AG10803 (cell line): ENCODE results near the gene PCDH17.
A peak's percentile ranks its signal among the peaks of the same experiment; 100 is the strongest.

Experiments used
- DNase-seq: peaks from one replicate; pipeline ENCODE4 v3.0.0; 2010; ENCODE audit warnings: low read depth
- H3K4me3 ChIP-seq: 2 replicates; pipeline ENCODE4 v1.5.1; 2011; ENCODE audit warnings: mild to moderate bottlenecking, low read length, control low read depth
- TF ChIP-seq, protein P1 (sequence below): conservative IDR thresholded peaks from 2 replicates; pipeline ENCODE4 v1.5.1; 2011; ENCODE audit warnings: mild to moderate bottlenecking, low read length, control low read depth, inconsistent platforms

Gene PCDH17

GRCh38 chr13:57630661-57631595 is 616 bp upstream of the PCDH17 start:
- no peak for DNase-seq
- TF ChIP-seq, protein P1, sequence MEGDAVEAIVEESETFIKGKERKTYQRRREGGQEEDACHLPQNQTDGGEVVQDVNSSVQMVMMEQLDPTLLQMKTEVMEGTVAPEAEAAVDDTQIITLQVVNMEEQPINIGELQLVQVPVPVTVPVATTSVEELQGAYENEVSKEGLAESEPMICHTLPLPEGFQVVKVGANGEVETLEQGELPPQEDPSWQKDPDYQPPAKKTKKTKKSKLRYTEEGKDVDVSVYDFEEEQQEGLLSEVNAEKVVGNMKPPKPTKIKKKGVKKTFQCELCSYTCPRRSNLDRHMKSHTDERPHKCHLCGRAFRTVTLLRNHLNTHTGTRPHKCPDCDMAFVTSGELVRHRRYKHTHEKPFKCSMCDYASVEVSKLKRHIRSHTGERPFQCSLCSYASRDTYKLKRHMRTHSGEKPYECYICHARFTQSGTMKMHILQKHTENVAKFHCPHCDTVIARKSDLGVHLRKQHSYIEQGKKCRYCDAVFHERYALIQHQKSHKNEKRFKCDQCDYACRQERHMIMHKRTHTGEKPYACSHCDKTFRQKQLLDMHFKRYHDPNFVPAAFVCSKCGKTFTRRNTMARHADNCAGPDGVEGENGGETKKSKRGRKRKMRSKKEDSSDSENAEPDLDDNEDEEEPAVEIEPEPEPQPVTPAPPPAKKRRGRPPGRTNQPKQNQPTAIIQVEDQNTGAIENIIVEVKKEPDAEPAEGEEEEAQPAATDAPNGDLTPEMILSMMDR, result no peak
- peak overlapping the region; percentile 52 for H3K4me3 ChIP-seq

- no peak for DNase-seq
- peak overlapping the region; percentile 52 for H3K4me3 ChIP-seq
- TF ChIP-seq, protein P1, result no peak
Observed at GRCh38 chr13:57632276-57633140, 964 bp downstream of the PCDH17 start.

DNA sequence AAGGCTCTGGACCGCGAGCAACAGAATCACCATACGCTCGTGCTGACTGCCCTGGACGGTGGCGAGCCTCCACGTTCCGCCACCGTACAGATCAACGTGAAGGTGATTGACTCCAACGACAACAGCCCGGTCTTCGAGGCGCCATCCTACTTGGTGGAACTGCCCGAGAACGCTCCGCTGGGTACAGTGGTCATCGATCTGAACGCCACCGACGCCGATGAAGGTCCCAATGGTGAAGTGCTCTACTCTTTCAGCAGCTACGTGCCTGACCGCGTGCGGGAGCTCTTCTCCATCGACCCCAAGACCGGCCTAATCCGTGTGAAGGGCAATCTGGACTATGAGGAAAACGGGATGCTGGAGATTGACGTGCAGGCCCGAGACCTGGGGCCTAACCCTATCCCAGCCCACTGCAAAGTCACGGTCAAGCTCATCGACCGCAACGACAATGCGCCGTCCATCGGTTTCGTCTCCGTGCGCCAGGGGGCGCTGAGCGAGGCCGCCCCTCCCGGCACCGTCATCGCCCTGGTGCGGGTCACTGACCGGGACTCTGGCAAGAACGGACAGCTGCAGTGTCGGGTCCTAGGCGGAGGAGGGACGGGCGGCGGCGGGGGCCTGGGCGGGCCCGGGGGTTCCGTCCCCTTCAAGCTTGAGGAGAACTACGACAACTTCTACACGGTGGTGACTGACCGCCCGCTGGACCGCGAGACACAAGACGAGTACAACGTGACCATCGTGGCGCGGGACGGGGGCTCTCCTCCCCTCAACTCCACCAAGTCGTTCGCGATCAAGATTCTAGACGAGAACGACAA is 1.8 kb downstream of the PCDH17 start:
- no peak for DNase-seq
- no peak overlapping the region for H3K4me3 ChIP-seq

GRCh38 chr13:57633950-57634838 is 2.6 kb downstream of the PCDH17 start:
- no peak for DNase-seq
- TF ChIP-seq, protein P1, result no peak
- H3K4me3 ChIP-seq, result no peak overlapping the region

More for the DNA sequence above, 1.8 kb downstream of the PCDH17 start:
- TF ChIP-seq, protein P1, result no peak

- no peak overlapping the region for H3K4me3 ChIP-seq
- TF ChIP-seq, protein P1, result no peak
Observed at GRCh38 chr13:57634839-57635165, 3.3 kb downstream of the PCDH17 start.

GRCh38 chr13:57635541-57636085 is 4.1 kb downstream of the PCDH17 start:
- no peak for DNase-seq
- no peak overlapping the region for H3K4me3 ChIP-seq
- TF ChIP-seq, protein P1, result no peak

More at GRCh38 chr13:57634839-57635165, 3.3 kb downstream of the PCDH17 start:
- no peak for DNase-seq
